Osteocyte (in vitro differentiated cells): ENCODE results near the gene SMCO3. TPM values are rescaled to one million over a fixed set of nuclear protein-coding genes. Genes with fewer than 3 reads are reported as not detected.

Experiments
- total RNA-seq: library from RNA; stranded (reverse); gene quantifications from 2 replicates; pipeline ENCODE4 v1.2.1, GENCODE V29; 2021

SMCO3 gene
- total RNA-seq, 1 donor from 2014 or later = not detected

Other genes starting within 250 kb of the SMCO3 start
- gene PLBD1, start 246.3 kb downstream of the SMCO3 start, total RNA-seq = 0.13 and 0.89 TPM in 2 replicates
- not detected in 2 replicates for gene GUCY2C, start 117.6 kb downstream of the SMCO3 start, total RNA-seq
- gene WBP11, start 10.7 kb downstream of the SMCO3 start, total RNA-seq = 62.4 and 64.3 TPM in 2 replicates
- gene C12orf60, start 10.5 kb downstream of the SMCO3 start, total RNA-seq = 0.84 and 1.2 TPM in 2 replicates
- not detected in 2 replicates for gene ART4, start 29.3 kb upstream of the SMCO3 start, total RNA-seq
- 74.1 and 92.6 TPM in 2 replicates for gene MGP, start 71.7 kb upstream of the SMCO3 start, total RNA-seq
- gene ERP27, start 124.4 kb upstream of the SMCO3 start, total RNA-seq = 0.50 and 0.70 TPM in 2 replicates
- 13.8 and 14.4 TPM in 2 replicates for gene ARHGDIB, start 147.4 kb upstream of the SMCO3 start, total RNA-seq
- gene PDE6H, start 158.9 kb upstream of the SMCO3 start, total RNA-seq = not detected in 2 replicates